ENCODE results near the gene ATP2B3.

The ATP2B3 gene

DNA sequence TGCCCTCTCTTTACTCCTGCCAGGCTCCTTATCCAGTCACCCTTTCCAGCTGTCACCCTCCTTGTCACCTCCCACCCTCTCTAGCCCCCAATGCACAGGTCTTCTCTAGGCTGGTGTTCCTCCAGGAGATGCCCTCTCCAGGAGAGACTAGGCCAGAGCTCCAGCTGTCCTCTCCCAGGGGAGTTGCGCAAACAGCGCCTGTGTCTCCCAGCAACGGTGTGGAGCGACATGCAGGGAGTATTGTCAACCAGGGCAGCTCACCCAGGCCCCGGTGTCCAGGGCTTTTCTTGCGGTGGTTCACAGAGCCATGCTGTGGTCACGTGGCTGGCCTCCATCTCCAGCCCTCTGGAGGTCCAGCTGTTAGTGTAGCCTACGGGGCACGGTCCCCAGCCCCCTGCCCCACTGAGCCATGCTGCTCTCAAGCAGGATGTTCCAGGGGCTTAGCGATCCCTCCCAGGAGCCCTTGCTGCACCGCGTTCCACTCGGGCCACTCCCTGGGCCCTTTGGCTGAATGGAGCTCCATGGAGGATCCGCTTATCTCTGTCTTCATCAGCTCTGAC lies 46.7 kb downstream of the ATP2B3 start:
- H3K9ac ChIP-seq = no peak overlapping the region
- H3K4me1 ChIP-seq = no peaks in the 10 kb centered on the region
- no peak overlapping the region for H3K4me3 ChIP-seq (ENCODE audit: low read depth, low read length)
- H3K27ac ChIP-seq = no peak overlapping the region
- no peaks in the 10 kb centered on the region for H3K36me3 ChIP-seq (ENCODE audit: control insufficient read depth, insufficient read depth, low read length)
- no peak overlapping the region for H3K4me2 ChIP-seq (ENCODE audit: low read length)
- H3K9me3 ChIP-seq (ENCODE audit: control insufficient read depth, low read length) = no peaks in the 10 kb centered on the region
- TF ChIP-seq, protein P1, sequence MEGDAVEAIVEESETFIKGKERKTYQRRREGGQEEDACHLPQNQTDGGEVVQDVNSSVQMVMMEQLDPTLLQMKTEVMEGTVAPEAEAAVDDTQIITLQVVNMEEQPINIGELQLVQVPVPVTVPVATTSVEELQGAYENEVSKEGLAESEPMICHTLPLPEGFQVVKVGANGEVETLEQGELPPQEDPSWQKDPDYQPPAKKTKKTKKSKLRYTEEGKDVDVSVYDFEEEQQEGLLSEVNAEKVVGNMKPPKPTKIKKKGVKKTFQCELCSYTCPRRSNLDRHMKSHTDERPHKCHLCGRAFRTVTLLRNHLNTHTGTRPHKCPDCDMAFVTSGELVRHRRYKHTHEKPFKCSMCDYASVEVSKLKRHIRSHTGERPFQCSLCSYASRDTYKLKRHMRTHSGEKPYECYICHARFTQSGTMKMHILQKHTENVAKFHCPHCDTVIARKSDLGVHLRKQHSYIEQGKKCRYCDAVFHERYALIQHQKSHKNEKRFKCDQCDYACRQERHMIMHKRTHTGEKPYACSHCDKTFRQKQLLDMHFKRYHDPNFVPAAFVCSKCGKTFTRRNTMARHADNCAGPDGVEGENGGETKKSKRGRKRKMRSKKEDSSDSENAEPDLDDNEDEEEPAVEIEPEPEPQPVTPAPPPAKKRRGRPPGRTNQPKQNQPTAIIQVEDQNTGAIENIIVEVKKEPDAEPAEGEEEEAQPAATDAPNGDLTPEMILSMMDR (IDR thresholded peaks at IDR 0.05) = no peak
- H2AFZ ChIP-seq = no peak overlapping the region
- no peaks in the 10 kb centered on the region for H3K27me3 ChIP-seq (ENCODE audit: control insufficient read depth, insufficient read depth, low read length)
- H3K79me2 ChIP-seq = no peaks in the 10 kb centered on the region

DNA sequence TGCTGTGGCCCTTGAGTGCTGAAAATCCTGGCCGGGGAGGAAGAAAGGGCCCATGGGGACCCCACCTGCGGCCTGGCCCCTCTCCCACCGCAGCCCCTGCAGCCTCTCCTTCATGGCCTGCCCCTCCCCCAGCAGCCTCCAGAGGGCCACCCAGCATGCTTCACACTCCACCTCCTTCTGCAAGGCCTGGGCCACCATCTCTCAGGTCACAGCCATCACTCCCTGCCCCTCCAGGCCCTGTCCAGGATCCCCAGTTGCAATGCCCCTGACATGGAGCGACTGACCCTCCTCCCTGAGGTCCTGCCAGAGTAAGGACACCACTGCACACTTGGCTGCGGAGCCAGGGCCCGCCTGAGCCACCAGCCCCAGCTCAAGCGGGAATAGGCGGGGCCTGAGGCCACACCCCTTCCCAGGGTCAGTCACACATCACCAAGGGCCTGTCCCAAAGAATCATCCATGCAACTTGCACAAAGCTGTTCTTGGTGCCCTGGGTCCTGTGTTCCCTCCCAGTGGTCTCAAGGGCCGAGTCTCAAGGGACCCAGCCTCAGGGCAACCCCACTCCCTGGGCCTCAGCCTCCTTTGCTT lies 48.6 kb downstream of the ATP2B3 start:
- TF ChIP-seq, protein P1 (IDR thresholded peaks at IDR 0.05) = no peak

DNA sequence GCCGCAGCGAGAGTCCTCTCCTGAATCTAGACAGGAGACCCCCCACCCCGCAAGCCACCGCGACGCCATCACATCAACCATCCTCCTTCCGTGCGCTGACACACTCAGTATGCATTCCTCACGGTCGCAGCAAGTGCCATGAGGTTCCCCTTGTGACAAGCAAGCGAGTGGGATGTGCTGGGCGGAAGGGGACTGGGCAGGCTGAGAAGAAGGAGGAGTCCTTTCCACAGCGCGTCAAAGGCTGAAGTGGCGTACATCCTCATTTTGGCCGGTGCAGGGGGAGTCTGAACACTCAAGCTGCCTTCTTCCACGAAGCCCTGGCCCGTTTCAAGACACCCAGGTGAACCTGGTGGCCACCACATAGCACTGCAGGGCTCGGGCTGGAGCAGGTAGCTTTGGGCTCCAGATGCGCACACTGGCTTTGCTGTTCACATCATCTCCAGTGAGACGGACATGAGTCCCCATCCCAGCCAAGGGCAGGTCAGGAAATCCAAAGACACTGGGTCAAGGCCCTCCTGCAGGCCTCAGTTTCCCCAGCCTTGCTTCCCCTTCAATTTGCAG lies 51.1 kb downstream of the ATP2B3 start:
- no peaks in the 10 kb centered on the region for H3K36me3 ChIP-seq (ENCODE audit: control insufficient read depth, insufficient read depth, low read length)
- H3K4me1 ChIP-seq = no peaks in the 10 kb centered on the region
- TF ChIP-seq, protein P1 (IDR thresholded peaks at IDR 0.05) = no peak
- no peaks in the 10 kb centered on the region for H3K9me3 ChIP-seq (ENCODE audit: control insufficient read depth, low read length)
- H3K27ac ChIP-seq = no peak overlapping the region
- no peaks in the 10 kb centered on the region for H3K27me3 ChIP-seq (ENCODE audit: control insufficient read depth, insufficient read depth, low read length)
- no peaks in the 10 kb centered on the region for H3K79me2 ChIP-seq
- H3K9ac ChIP-seq = no peak overlapping the region
- H3K4me3 ChIP-seq (ENCODE audit: low read depth, low read length) = no peak overlapping the region
- H3K4me2 ChIP-seq (ENCODE audit: low read length) = no peak overlapping the region
- H2AFZ ChIP-seq = no peak overlapping the region

More for the DNA sequence above, 48.6 kb downstream of the ATP2B3 start:
- H3K27me3 ChIP-seq (ENCODE audit: control insufficient read depth, insufficient read depth, low read length) = no peaks in the 10 kb centered on the region
- H3K27ac ChIP-seq = no peak overlapping the region
- H3K9ac ChIP-seq = no peak overlapping the region
- no peak overlapping the region for H3K4me2 ChIP-seq (ENCODE audit: low read length)
- H2AFZ ChIP-seq = no peak overlapping the region
- no peaks in the 10 kb centered on the region for H3K4me1 ChIP-seq
- no peaks in the 10 kb centered on the region for H3K36me3 ChIP-seq (ENCODE audit: control insufficient read depth, insufficient read depth, low read length)
- H3K79me2 ChIP-seq = no peaks in the 10 kb centered on the region
- H3K4me3 ChIP-seq (ENCODE audit: low read depth, low read length) = no peak overlapping the region
- no peaks in the 10 kb centered on the region for H3K9me3 ChIP-seq (ENCODE audit: control insufficient read depth, low read length)

DNA sequence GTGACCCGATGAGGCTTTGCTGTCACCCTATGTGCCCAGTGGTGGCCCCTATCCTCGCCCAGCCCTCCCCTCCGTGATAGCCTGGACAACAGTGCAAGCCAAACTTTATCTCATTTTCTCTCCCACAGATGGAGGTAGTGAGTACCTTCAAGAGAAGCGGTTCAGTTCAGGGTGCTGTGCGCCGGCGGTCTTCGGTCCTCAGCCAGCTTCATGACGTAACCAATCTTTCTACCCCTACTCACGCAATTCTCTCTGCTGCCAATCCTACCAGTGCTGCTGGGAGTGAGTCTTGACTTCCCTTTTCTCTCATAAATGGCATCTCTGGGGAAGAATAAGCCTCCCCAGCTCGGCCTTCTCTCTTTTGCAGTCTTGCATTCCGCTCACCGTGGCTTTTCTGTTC lies 52.0 kb downstream of the ATP2B3 start:
- Histone ChIP-seq H3K79me2 (no peaks in the 10 kb centered on the region), H3K9me3 (ENCODE audit: control insufficient read depth, low read length) (no peaks in the 10 kb centered on the region), H3K27me3 (ENCODE audit: control insufficient read depth, insufficient read depth, low read length) (no peaks in the 10 kb centered on the region), H3K27ac (no peak overlapping the region), H3K9ac (no peak overlapping the region), H3K36me3 (ENCODE audit: control insufficient read depth, insufficient read depth, low read length) (no peaks in the 10 kb centered on the region), H3K4me3 (ENCODE audit: low read depth, low read length) (no peak overlapping the region), H3K4me1 (no peaks in the 10 kb centered on the region), H2AFZ (no peak overlapping the region), H3K4me2 (ENCODE audit: low read length) (no peak overlapping the region)
- TF ChIP-seq, protein P1 (IDR thresholded peaks at IDR 0.05) = no peak

DNA sequence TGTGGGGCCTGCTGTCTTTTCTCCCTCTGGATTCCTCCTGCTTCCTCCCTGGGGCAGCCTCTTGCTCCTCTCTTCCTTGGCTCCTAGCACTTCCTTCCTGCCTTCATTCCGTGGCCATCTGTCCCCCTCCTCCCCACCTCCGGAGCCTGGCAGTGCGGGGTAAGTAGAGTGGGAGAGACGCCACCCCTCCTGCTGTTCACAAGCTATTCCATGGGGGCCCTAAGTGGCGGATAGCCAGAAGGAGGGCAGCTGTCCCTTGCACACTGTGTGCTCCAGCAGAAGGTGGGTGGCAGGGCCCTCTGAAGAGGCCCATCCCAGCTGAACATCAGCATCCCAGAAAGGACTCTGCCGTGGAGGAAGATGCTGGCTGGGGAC lies 54.1 kb downstream of the ATP2B3 start:
- no peak overlapping the region for H3K27ac ChIP-seq
- no peak overlapping the region for H2AFZ ChIP-seq
- TF ChIP-seq, protein P1 (IDR thresholded peaks at IDR 0.05) = no peak
- H3K9ac ChIP-seq = no peak overlapping the region
- no peaks in the 10 kb centered on the region for H3K4me1 ChIP-seq
- no peaks in the 10 kb centered on the region for H3K79me2 ChIP-seq
- no peak overlapping the region for H3K4me2 ChIP-seq (ENCODE audit: low read length)
- no peaks in the 10 kb centered on the region for H3K36me3 ChIP-seq (ENCODE audit: control insufficient read depth, insufficient read depth, low read length)
- no peak overlapping the region for H3K4me3 ChIP-seq (ENCODE audit: low read depth, low read length)
- no peaks in the 10 kb centered on the region for H3K9me3 ChIP-seq (ENCODE audit: control insufficient read depth, low read length)
- H3K27me3 ChIP-seq (ENCODE audit: control insufficient read depth, insufficient read depth, low read length) = no peaks in the 10 kb centered on the region

Data from parathyroid adenoma (tissue), 2 donors.